A549 (cell line): Measurements from ENCODE around the gene NUDT7. TPM values are rescaled to one million over a fixed set of nuclear protein-coding genes. Genes with fewer than 3 reads are reported as not detected.
A peak's percentile ranks its signal among the peaks of the same experiment; 100 is the strongest.

Experiments used
- ATAC-seq, 2 experiments: fragments of 200-7000 bp in 1 of 2; fragments of >200 bp in 1 of 2; cut with Nextera tagmentation in 1 of 2; cut with Tn5 transposase in 1 of 2; 3 replicates each; pipeline versions ENCODE4 v1.8.0 to v1.9.1; 2018 to 2020; ENCODE audit warnings: mild to moderate bottlenecking in 1 of 2, moderate library complexity in 1 of 2
- CTCF ChIA-PET: fragments of 300-600 bp; sonication (Branson Sonifier 250); formaldehyde crosslinking; extraction: SDS; loops from one replicate; lab custom pipeline; 2021; ENCODE audit warnings: antibody characterized with exemption, inconsistent platforms; lab: Yijun Ruan, JAX
- POLR2A ChIA-PET: fragments of 350-600 bp; formaldehyde crosslinking; extraction: SDS; loops from one replicate; lab custom pipeline; 2021; ENCODE audit warnings: antibody characterized with exemption, inconsistent platforms; lab: Yijun Ruan, JAX
- DNase-seq, 2 experiments: peaks; one replicate each; pipeline versions ENCODE4 v3.0.0 to v3.0.0-alpha.2; 2011 to 2016; ENCODE audit warnings: low read depth in 1 of 2, low spot score in 1 of 2
- FAIRE-seq: peaks from 2 replicates; lab custom pipeline; 2011; peaks lifted over from hg19 to GRCh38; lab: Jason Lieb, UNC
- H3K27ac ChIP-seq, 2 experiments: fragments of >200 bp; sonication (Bioruptor Twin); formaldehyde crosslinking; 3 replicates each; pipeline ENCODE4 v1.5.1; 2016 to 2017
- H3K4me1 ChIP-seq: fragments of >200 bp; sonication (Bioruptor Twin); formaldehyde crosslinking; 3 replicates; pipeline ENCODE4 v1.6.1; 2016
- H3K4me2 ChIP-seq: fragments of >200 bp; sonication (Bioruptor Twin); formaldehyde crosslinking; 3 replicates; pipeline ENCODE4 v1.6.1; 2016
- H3K4me3 ChIP-seq: fragments of >200 bp; sonication (Bioruptor Twin); formaldehyde crosslinking; 3 replicates; pipeline ENCODE4 v1.5.1; 2016
- H3K9me3 ChIP-seq: fragments of >200 bp; sonication (Bioruptor Twin); formaldehyde crosslinking; 3 replicates; pipeline ENCODE4 v1.6.1; 2016
- BCL3 ChIP-seq: fragments of >200 bp; sonication (Bioruptor Twin); formaldehyde crosslinking; IDR thresholded peaks from 3 replicates; pipeline ENCODE4 v1.6.1; 2016
- CBX2 ChIP-seq: fragments of 200-600 bp; sonication (generic); IDR thresholded peaks from 2 replicates; pipeline ENCODE4 v1.6.1; 2016; ENCODE audit warnings: low read depth, mild to moderate bottlenecking, borderline replicate concordance
- CEBPB ChIP-seq, 2 experiments: fragments of >200 bp in 1 of 2; sonication (Bioruptor Twin) in 1 of 2; formaldehyde crosslinking in 1 of 2; IDR thresholded peaks; 2 replicates each; pipeline ENCODE4 v1.6.1; 2012 to 2016
- CHD4 ChIP-seq: fragments of 200-600 bp; sonication (generic); IDR thresholded peaks from 2 replicates; pipeline ENCODE4 v1.6.1; 2016; ENCODE audit warnings: antibody characterized with exemption, mild to moderate bottlenecking, borderline replicate concordance
- CTCF ChIP-seq: fragments of >200 bp; sonication (Bioruptor Twin); formaldehyde crosslinking; IDR thresholded peaks from 3 replicates; pipeline ENCODE4 v1.5.1; 2016
- E2F6 ChIP-seq: IDR thresholded peaks from 2 replicates; pipeline ENCODE4 v1.6.1; 2012; ENCODE audit warnings: low read depth, borderline replicate concordance
- EHF ChIP-seq: fragments of 250-450 bp; sonication (Bioruptor Pico); IDR thresholded peaks from 2 replicates; pipeline ENCODE4 v1.5.0; 2020; ENCODE audit warnings: mild to moderate bottlenecking
- EHMT2 ChIP-seq: fragments of 200-600 bp; sonication (generic); IDR thresholded peaks from 2 replicates; pipeline ENCODE4 v1.6.1; 2016; ENCODE audit warnings: antibody characterized with exemption, low read depth, mild to moderate bottlenecking, moderate library complexity
- FOSL2 ChIP-seq, 2 experiments: fragments of 450-650 bp in 1 of 2; fragments of >200 bp in 1 of 2; sonication (Bioruptor Twin) in 1 of 2; formaldehyde crosslinking; IDR thresholded peaks; 2 replicates each; pipeline versions ENCODE4 v1.5.0 to v1.6.1; 2016 to 2020; ENCODE audit warnings: mild to moderate bottlenecking in 1 of 2, moderate library complexity in 1 of 2
- FOXS1 ChIP-seq: fragments of 250-450 bp; sonication (Bioruptor Pico); IDR thresholded peaks from 2 replicates; pipeline ENCODE4 v1.5.0; 2020; ENCODE audit warnings: mild to moderate bottlenecking, moderate library complexity
- HES2 ChIP-seq: fragments of >200 bp; sonication (Bioruptor Twin); formaldehyde crosslinking; IDR thresholded peaks from 2 replicates; pipeline ENCODE4 v1.6.1; 2016
- HMGXB4 ChIP-seq: fragments of 250-450 bp; sonication (Bioruptor Pico); IDR thresholded peaks from 2 replicates; pipeline ENCODE4 v1.5.0; 2021; ENCODE audit warnings: mild to moderate bottlenecking, moderate library complexity, borderline replicate concordance
- JUN ChIP-seq, 2 experiments: fragments of >200 bp; sonication (Bioruptor Twin); formaldehyde crosslinking; IDR thresholded peaks; 2 replicates in 1 of 2; 3 replicates in 1 of 2; pipeline ENCODE4 v1.6.1; 2016 to 2017
- JUNB ChIP-seq: fragments of >200 bp; sonication (Bioruptor Twin); formaldehyde crosslinking; IDR thresholded peaks from 2 replicates; pipeline ENCODE4 v1.6.1; 2016
- KDM1A ChIP-seq: fragments of 200-600 bp; sonication (generic); IDR thresholded peaks from 2 replicates; pipeline ENCODE4 v1.6.1; 2016; ENCODE audit warnings: low read depth, mild to moderate bottlenecking
- KDM5A ChIP-seq: fragments of 200-600 bp; sonication (generic); IDR thresholded peaks from 2 replicates; pipeline ENCODE4 v1.6.1; 2016; ENCODE audit warnings: antibody characterized with exemption, mild to moderate bottlenecking
- MAX ChIP-seq: IDR thresholded peaks from 2 replicates; pipeline ENCODE4 v1.6.1; 2012
- MYC ChIP-seq: IDR thresholded peaks from 2 replicates; pipeline ENCODE4 v1.6.1; 2012; ENCODE audit warnings: mild to moderate bottlenecking, inconsistent platforms, low read length, improper control_type of control experiment, borderline replicate concordance
- NFE2L2 ChIP-seq: fragments of 150-350 bp; conservative IDR thresholded peaks from 2 replicates; pipeline ENCODE4 v1.6.1; 2014; ENCODE audit warnings: low read length
- NPAS2 ChIP-seq: fragments of 250-450 bp; sonication (Bioruptor Pico); IDR thresholded peaks from 2 replicates; pipeline ENCODE4 v1.8.0; 2022; ENCODE audit warnings: mild to moderate bottlenecking, moderate library complexity, borderline replicate concordance
- NR3C1 ChIP-seq: fragments of >200 bp; sonication (Bioruptor Twin); formaldehyde crosslinking; IDR thresholded peaks from 3 replicates; pipeline ENCODE4 v1.6.1; 2017
- PBX3 ChIP-seq: IDR thresholded peaks from 2 replicates; pipeline ENCODE4 v1.6.1; 2012
- PHF8 ChIP-seq: fragments of 200-600 bp; sonication (generic); IDR thresholded peaks from 2 replicates; pipeline ENCODE4 v1.6.1; 2016; ENCODE audit warnings: low read depth, mild to moderate bottlenecking, antibody characterized with exemption, moderate library complexity, borderline replicate concordance
- POLR2A ChIP-seq: IDR thresholded peaks from 2 replicates; pipeline ENCODE4 v1.6.1; 2012; ENCODE audit warnings: mild to moderate bottlenecking, low read length
- POLR2AphosphoS2 ChIP-seq: conservative IDR thresholded peaks from 2 replicates; pipeline ENCODE4 v1.6.1; 2012; ENCODE audit warnings: low read length, improper control_type of control experiment, inconsistent platforms
- RAD21 ChIP-seq, 2 experiments: fragments of >200 bp in 1 of 2; sonication (Bioruptor Twin) in 1 of 2; formaldehyde crosslinking in 1 of 2; IDR thresholded peaks in 1 of 2; conservative IDR thresholded peaks in 1 of 2; 2 replicates in 1 of 2; 3 replicates in 1 of 2; pipeline ENCODE4 v1.6.1; 2012 to 2018; ENCODE audit warnings: inconsistent platforms in 1 of 2
- RARB ChIP-seq: fragments of 250-450 bp; sonication (Bioruptor Pico); IDR thresholded peaks from 2 replicates; pipeline ENCODE4 v1.8.0; 2021; ENCODE audit warnings: mild to moderate bottlenecking, moderate library complexity
- TP53 ChIP-seq: fragments of 250-450 bp; sonication (Bioruptor Pico); IDR thresholded peaks from 2 replicates; pipeline ENCODE4 v1.5.0; 2021; ENCODE audit warnings: mild to moderate bottlenecking, moderate library complexity
- ZC3H11A ChIP-seq: fragments of 450-650 bp; IDR thresholded peaks from 2 replicates; pipeline ENCODE4 v1.6.1; 2014; ENCODE audit warnings: antibody characterized with exemption, mild to moderate bottlenecking
- ZNF302 ChIP-seq: fragments of 250-450 bp; sonication (Bioruptor Pico); IDR thresholded peaks from 2 replicates; pipeline ENCODE4 v1.9.0; 2021; ENCODE audit warnings: inconsistent platforms, mild to moderate bottlenecking, moderate library complexity
- WGBS: methylation state at CpG from one replicate; pipeline ENCODE4 v1.1.6; 2017; ENCODE audit errors: missing lambda C conversion rate; 5-methylcytosine and 5-hydroxymethylcytosine counted together
- polyA minus RNA-seq: library from RNA; depleted of rRNA, polyadenylated mRNA; stranded (reverse); fragments of >200 nt; gene quantifications from 2 replicates; pipeline ENCODE4 v1.2.3, GENCODE V29; 2011; rRNA and poly(A)+ RNA removed
- polyA plus RNA-seq, 4 experiments: library from polyadenylated mRNA; depleted of rRNA in 3 of 4; stranded (reverse); fragments of >200 nt; fragmentation: RNase III in 1 of 4; extraction: RNeasy Plus Mini Kit Qiagen cat#74134 plus additional on column Dnase treatment in 1 of 4; gene quantifications; 2 replicates in 3 of 4; 3 replicates in 1 of 4; pipeline ENCODE4 v1.2.3, GENCODE V29; 2011 to 2017

Gene NUDT7
- 17.1 and 19.8 TPM in 2 replicates for polyA plus RNA-seq (2011; rRNA removed)
- polyA plus RNA-seq (2012; cell fraction: cytosol; rRNA removed) = 6.9 and 7.6 TPM in 2 replicates
- polyA plus RNA-seq (2012; cell fraction: nucleus; rRNA removed) = 3.2 and 5.0 TPM in 2 replicates
- polyA plus RNA-seq (2017; fragmentation: RNase III; extraction: RNeasy Plus Mini Kit Qiagen cat#74134 plus additional on column Dnase treatment) = 6.8 to 8.9 TPM (median 6.9 TPM) in 3 replicates
- polyA minus RNA-seq = 4.5 and 9.3 TPM in 2 replicates

- peak within 1 kb of the TSS; percentile 82 to 88 for H3K27ac ChIP-seq
- POLR2A ChIA-PET = interaction anchor here (0.6 to 0.7 kb wide), 2 partner anchors 512 to 1650 kb away, joined by 4 to 5 read pairs; no protein-coding TSS in a partner anchor
Observed at GRCh38 chr16:77722309-77723107, at the start of gene NUDT7. TSS of gene NUDT7 (plus strand) at chr16:77722514. CDS start at chr16:77722583, 69 bp downstream.

More at GRCh38 chr16:77722309-77723107, at the start of gene NUDT7:
- Histone ChIP-seq H3K4me3 (peak within 1 kb of the TSS; percentile 63), H3K4me1 (peaks cover 10% of the 10 kb centered on the region; the same call in 2 of the 3 replicates), H3K4me2 (peak within 1 kb of the TSS; percentile 87), H3K9me3 (no peaks in the 10 kb centered on the region)
- WGBS = 1% methylated on average over 20 of the region's 55 CpGs
- CTCF ChIA-PET = interaction anchor here (0.6 to 1.0 kb wide), 3 partner anchors 46 to 1291 kb away, joined by 3 to 5 read pairs (median 3); no protein-coding TSS in a partner anchor
- TF ChIP-seq CTCF = peak; percentile 35
- no peak for TF ChIP-seq POLR2AphosphoS2
- TF ChIP-seq EHF = no peak
- peak in 1 of 2 experiments; percentile 29; a peak in 3 of 5 replicates for TF ChIP-seq RAD21 (conservative IDR thresholded peaks at IDR 0.05 in 1 of 2, IDR thresholded peaks at IDR 0.05 in 1 of 2)
- TF ChIP-seq JUN (IDR thresholded peaks at IDR 0.05) = peak in 1 of 2 experiments; percentile 56; a peak in 2 of 5 replicates
- no peak for TF ChIP-seq JUNB
- 0 out of 2 replicates have a peak, but pooled peaks have one; percentile 43 for TF ChIP-seq E2F6
- no peak for TF ChIP-seq MAX
- no peak for TF ChIP-seq NR3C1
- TF ChIP-seq EHMT2 = no peak
- no peak for TF ChIP-seq FOSL2 (IDR thresholded peaks at IDR 0.05)
- no peak for TF ChIP-seq FOSL2 (CRISPR knock-in tag; IDR thresholded peaks at IDR 0.05)
- TF ChIP-seq ZC3H11A = no peak
- TF ChIP-seq KDM1A = no peak
- no peak for TF ChIP-seq BCL3
- TF ChIP-seq HMGXB4 (CRISPR knock-in tag) = no peak
- TF ChIP-seq ZNF302 = no peak
- no peak for TF ChIP-seq FOXS1 (CRISPR knock-in tag)
- TF ChIP-seq TP53 = no peak
- no peak for TF ChIP-seq CHD4
- no peak for TF ChIP-seq RARB
- no peak for TF ChIP-seq NPAS2 (CRISPR knock-in tag)
- TF ChIP-seq HES2 = no peak
- TF ChIP-seq MYC = no peak
- TF ChIP-seq KDM5A = no peak
- TF ChIP-seq PBX3 = no peak
- TF ChIP-seq POLR2A = peak; percentile 79
- TF ChIP-seq CEBPB (IDR thresholded peaks at IDR 0.05) = peak; percentile 42 to 72; a peak in 2 of 4 replicates
- no peak for TF ChIP-seq CBX2
- no peak for TF ChIP-seq NFE2L2
- TF ChIP-seq PHF8 = peak; percentile 61; the same call in 1 of the 2 replicates
- peak; percentile 94 to 96 for DNase-seq
- ATAC-seq = peak; percentile 90 to 97
- no peak for FAIRE-seq
